GM19463 (cell line): ENCODE data around the gene C1orf167.

ENCODE experiments used
- ATAC-seq: cut with Tn5 transposase; IDR thresholded peaks from one replicate; pipeline ENCODE4 v1.9.1; 2021; ENCODE audit warnings: mild to moderate bottlenecking, moderate library complexity; ENCODE audit not compliant: unreplicated experiment

C1orf167 gene

DNA sequence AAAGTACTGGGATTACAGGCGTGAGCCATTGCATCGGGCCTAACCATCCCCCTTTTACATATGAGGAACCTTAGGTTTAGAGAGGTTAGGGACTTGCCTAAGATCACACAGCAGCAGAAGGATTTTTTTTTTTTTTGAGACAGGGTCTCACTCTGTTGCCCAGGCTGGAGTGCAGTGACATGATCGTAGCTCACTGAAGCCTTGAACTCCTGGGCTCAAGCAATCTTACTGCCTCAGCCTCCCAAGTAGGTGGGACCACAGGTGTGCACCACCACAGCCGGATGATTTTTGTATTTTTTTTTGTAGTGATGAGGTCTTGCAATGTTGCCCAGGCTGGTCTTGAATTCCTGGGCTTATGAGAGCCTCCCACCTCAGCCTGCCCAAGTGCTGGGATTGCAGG is 2.2 kb upstream of the C1orf167 start:
- no peak for ATAC-seq

DNA sequence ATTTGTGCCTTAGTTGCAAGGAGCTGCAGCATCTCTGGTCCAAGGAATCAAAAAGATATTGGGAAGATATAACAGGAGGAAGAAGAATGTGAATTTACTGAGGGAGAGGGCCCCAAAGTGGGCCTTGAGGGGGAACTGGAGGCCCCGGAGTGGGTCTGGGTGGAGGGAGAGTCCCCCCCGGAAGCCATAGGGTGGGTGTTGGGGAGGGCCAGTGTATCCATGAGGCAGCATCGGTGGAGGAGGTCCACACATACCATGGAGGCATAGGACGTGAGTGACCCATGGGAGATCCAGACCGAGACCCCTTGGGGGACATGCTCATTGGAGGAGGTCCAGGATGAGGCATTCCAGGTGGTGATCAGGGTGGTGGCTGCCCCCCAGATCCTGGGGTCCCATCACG is 708 bp upstream of the C1orf167 start:
- no peak for ATAC-seq

DNA sequence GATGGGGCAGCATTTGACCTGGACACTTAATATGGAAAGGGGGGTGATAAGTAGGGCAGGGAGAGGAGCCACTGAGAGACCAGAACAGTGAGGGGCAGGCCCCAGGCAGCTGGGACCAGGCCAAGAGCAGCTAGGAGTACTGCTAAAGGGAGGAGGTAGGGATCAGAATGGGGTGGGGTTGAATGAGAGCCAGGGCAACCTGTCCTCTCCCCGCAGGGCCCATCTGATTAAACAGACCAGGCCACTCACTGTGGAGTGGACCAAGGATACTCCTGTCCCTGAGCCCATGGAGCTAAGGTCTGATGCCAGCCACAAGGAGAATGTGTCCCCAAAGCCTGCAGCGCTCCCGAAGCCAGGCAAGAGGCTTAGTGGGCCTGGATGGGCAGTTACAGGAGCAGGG is 2.1 kb downstream of the C1orf167 start:
- ATAC-seq = no peak

DNA sequence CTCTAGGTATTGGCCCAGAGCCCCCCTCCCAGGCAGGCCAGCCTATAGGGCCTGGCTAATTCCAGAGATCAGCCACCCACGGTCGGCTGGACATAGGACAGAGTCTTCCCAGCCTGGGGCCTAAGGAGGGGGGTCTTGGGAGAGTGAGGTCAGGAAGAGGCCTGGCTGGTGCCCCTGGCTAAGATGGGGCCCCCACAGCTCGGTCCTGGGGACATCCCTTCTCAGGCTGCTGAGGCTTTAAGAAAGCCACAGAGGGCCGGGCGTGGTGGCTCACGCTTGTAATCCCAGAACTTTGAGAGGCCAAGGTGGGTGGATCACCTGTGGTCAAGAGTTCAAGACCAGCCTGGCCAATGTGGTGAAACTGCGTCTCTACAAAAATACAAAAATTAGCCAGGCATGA is 2.5 kb downstream of the C1orf167 start:
- no peak for ATAC-seq

DNA sequence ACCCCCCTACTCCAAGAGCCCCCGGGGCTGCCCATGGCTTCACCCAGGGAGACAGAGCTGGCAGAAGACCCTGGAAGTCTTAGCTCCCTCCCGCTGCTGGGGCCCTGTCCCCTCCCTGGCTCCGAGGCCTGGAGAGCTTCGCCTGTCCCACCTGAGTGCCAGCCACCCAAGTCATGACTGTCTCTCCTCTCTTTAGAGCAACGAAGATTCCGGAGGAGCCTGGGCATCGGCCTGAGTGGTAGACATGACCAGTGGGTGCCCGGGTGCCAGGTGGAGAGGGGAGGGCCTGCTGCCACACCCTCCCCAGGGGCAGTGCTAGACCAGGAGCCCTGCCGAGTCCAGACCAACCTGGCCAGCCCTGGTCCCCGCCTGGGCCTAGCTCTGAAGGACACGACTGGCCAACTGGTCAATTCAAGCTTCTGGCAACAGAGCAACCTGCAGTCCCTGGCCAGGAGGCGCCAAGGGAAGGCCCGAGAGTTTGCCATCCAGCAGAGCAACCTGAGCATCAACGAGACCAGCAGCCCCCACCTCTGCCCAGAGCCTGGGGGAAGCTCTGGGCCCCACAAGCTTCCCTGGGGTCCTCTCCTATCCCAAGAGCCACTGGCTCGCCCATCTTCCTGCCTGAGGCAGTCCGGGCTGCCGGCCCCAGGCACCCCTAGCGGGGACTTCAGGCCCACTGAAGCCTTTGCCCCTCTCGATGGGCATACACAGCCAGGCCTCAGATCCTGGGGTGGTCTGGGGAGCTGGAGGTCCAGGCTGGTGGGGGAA is 3.9 kb downstream of the C1orf167 start:
- no peak for ATAC-seq

DNA sequence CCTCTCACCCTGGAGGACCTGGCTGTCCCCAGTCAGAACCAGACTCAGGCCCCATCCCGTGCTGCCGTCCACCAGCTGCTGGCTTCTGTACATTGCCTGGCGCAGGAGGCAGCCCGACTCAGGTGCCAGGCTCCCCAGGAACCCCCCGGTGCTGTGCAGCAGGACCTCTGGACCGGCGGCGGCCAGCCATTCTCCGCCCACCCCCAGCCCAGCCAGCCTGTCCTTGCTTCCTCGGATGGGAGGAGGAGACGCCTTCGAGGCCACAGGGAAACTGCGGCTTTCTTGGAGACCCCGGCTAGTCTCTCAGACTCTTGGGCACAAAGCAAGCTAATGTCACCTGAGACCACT is 4.4 kb downstream of the C1orf167 start:
- ATAC-seq = no peak

DNA sequence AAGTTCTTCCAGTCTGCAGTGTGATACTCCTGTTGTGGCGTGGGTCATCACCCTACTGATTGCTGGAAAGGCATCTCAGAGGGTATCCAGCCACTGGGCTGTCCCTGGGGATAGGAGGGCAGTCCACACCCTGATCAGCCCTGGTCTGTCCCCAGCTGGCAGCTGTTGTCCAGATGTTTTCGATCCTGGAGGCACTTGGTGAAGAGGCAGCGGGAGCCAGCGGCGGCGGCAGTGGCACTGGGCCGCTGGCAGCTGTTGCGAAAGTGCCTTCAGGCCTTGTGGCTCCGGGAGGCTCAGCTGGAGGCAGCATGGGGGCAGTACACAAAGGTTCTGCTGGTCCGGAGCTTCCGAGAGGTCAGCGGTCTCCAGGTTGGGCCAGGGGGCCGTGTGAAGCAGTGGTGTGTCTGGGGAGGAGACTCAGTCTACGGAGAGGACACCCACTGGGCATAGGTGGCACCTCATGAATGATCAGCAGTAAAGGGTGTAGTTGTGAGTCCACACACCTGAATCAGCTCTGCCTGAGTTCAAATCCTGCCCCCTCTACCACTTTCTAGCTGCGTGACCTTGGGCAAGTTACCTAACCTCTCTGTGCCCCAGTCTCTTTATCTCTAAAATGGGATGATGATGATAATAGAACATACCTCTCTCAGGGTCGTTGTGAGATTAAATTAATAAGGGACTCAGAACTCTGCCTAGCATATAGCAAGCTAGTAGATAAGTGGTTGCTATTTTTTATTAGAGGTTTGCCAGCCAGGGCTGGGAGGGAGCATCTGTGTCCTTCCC is 6.1 kb downstream of the C1orf167 start:
- ATAC-seq = no peak

DNA sequence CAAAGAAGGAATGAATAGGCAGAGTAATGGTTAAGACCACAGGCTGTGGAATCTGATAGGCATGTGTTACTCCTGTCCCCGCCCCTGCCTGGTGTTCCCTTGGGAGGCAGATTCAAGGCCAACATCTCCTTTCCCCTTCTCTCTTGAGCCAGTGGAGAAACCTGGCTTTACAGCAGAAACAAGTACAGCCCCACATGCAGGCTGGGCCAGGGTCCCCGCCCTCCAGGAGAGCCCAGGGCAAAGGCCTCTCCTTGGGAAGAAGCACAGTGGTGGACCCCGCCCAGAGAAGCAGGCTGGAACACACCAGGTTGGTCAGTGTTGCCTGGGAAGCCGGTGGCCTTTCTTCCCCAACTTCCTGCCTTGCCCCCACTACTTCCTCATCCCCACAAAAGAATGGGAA is 6.8 kb downstream of the C1orf167 start:
- no peak for ATAC-seq

DNA sequence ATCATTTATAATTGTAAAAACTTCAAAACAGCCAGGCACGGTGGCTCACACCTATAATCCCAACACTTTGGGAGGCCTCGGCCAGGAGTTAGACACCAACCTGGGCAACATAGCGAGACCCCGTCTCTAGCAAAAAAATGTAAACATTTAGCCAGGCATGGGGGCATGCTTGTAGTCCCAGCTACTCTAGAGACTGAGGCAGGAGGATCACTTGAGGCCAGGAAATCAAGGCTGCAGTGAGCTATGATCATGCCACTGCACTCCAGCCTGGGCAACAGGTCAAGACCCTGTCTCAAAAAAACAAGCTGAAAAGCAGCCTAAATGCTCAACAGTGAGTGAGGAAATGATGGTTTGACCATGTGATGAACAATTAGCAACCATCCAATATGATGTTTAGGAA is 7.3 kb downstream of the C1orf167 start:
- ATAC-seq = no peak

DNA sequence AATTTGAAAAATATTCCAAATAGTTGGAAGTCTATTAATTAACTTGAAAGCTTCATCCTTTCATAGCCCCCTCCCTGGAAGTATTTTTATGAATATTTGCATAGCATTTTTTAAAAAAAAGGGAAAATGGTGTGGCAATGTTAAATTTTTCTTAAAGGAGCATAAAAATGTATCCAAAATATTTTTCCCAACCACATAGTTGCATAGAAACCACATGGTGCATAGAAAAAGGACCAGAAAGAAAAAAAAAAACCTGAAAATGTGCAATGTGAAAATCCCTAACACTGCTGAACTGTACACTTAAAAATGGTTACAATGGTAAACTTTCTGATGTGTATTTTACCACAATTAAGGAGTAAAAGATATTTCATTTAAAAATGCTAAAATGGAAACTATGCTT is 8.0 kb downstream of the C1orf167 start:
- ATAC-seq = no peak

DNA sequence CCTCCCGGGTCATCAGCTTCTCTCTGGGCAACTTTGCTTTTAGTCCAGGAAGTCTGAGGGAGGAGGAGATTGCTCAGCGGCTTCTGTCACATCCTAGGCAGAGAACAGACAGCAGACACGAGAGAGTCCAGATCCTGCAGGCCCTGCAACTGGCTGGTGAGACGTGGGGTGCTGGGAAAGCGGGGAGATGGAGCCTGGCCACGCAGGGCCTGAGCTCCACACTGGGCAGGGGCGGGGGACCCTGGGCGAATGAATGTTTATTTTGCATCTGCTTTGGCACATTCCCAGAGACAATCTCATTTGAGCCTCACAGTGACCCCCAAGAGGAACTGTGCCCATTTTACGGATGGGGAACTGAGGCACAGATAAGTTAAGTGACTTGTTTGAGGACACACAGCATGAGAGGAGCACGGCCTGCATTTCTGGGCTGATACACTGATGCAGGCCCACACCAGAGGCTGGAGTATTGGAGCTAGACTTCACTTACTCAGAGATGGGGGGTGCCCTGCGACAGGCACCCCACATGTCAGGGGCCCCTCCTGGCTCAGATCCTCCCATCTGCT is 9.6 kb downstream of the C1orf167 start:
- no peak for ATAC-seq

DNA sequence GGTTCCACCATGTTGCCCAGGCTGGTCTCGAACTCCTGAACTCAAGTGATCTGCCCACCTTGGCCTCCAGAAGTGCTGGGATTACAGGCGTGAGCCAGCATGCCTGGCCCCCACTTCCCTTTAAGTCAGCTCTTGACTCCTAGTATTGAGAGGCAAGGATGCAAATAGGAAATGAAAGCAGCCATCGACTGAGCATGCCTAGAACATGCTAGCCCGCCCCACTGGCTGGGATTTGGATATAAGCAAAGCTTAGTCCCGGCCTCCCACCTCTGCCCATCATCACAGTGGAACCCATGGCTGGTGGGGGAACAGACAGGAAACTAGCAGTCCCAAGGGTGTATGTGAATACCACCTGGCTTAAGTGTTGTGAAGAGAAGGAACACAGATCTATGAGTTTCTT is 10.5 kb downstream of the C1orf167 start:
- ATAC-seq = no peak

DNA sequence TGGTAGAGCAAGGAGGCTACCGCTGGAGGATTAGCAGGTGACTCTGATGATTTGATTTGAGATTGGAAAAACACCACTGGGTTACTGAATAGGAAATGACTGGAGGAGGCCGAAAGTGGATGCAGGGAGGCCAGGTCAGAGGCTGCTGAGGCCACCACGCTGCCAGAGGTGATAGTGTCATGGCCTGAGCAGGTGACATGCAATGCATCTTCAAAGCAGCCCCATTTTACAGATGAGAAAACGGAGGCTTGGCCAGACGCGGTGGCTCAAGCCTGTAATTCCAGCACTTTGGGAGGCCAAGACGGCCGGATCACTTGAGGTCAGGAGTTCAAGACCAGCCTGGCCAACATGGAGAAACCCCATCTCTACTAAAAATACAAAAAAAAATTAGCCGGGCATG is 12.8 kb downstream of the C1orf167 start:
- ATAC-seq = no peak

DNA sequence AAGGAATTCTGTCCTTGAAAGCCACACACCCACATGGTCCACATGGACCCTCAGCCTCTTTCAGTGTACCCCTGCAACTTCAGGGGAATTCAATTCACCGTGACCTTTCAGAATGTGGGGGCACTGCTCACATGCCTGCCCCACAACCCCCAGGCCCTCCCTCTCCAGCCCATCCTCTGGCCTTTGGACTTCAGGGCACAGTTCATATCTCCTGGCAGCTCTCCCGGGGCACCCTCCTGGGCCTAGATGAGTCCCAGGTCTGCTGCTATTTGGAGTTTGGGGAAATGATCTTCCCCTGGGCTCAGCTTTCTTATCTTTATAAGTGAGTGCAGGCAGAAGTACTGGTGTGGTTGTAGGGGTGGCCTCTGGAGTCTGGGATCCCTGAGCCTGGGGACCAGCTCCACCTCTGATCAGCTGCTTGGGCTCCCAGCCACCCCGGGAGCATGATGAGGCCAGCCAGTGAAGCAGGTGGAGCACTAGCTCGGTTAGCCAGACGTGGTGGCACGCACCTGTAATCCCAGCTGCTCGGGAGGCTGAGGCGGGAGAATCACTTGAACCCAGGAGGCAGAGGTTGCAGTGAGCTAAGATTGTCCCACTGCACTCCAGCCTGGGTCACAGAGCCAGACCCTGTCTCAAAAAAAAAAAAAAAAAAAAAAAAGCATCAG is 15.8 kb downstream of the C1orf167 start:
- ATAC-seq = no peak

DNA sequence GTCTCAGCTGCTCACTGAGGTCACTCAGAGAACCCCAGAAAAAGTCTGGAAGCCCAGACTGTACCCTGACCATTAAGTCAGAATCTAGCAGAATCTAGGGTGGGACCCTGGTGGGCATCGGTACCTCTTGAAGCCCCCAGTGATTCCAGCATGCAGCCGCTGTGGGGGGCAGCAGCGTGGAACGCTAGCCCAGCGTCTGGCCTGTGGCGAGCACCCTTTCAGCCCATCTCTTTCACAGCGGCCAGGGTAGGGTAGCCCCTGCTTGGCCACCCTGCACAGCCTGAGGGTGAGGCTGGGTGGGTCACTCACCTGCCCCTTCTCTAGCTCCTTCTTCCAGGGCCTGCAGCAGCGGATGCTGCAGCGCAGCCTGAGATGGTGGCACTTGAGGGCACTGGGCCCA is 16.3 kb downstream of the C1orf167 start:
- ATAC-seq = no peak

DNA sequence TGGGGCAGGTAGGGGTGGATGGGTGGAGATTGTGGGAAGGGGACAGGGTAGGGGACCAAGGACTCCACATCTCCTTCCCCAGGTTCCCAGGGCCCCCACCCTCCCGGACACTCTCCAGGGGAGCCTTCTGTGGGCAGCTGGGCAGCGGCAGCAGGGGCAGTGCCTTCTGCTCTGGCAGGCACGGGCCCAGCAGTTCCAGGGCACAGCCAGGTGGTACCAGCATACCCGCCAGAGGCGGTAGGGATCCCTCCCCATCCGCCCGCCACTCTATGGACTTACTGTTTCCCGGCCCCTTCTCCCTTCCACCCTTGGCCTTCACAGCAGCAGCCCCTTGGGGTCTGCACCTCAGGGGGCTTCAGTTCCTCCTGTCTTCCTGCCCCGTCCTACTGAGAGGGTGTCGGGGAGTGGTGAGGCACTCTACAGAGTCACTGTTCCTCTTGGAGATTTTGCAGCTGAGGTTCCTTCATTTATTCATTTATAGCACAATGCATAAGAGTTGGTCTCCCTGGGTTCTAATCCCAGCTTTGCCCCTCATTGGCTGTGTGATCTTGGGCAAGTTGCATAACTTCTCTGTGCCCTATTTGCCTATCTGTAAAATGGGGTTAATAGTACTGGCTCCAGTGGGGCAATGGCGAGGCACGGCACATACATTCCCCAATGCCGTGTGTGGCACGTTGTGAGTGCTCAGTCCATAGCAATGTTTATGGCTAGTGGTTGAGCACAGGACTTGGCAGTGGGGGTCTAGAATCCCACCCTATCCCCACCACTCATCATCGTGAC is 17.0 kb downstream of the C1orf167 start:
- ATAC-seq = no peak

DNA sequence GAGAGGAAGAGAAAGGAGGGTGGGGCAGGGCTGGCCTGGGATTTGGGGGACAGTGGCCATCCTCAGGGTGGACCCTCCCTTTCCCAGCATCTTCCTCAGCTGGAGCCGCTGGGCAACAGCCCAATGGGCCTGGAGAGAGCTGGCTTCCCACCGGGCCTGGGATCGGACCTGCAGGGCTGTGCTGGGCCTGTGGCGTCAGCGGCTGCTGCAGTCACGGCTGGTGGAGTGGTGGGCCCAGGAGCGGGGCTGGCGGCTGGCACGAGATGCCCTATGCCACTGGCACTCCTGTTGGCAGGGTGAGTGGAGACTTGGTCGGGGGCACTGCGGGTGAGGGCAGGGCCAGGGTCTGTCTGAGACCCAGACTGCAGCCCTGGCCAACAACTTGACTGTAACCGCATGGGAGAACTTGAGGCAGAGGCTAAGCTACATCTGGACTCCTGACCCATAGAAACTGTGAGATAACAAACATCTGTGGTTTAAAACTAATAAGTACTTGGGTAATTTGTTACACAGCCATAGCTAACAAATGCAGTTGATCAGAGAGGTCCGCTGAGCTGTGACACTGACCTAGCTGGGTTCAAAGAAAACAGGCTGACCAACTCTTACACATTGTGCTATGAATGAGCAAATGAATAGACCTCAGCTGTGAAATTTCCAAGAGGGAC is 17.9 kb downstream of the C1orf167 start:
- no peak for ATAC-seq

DNA sequence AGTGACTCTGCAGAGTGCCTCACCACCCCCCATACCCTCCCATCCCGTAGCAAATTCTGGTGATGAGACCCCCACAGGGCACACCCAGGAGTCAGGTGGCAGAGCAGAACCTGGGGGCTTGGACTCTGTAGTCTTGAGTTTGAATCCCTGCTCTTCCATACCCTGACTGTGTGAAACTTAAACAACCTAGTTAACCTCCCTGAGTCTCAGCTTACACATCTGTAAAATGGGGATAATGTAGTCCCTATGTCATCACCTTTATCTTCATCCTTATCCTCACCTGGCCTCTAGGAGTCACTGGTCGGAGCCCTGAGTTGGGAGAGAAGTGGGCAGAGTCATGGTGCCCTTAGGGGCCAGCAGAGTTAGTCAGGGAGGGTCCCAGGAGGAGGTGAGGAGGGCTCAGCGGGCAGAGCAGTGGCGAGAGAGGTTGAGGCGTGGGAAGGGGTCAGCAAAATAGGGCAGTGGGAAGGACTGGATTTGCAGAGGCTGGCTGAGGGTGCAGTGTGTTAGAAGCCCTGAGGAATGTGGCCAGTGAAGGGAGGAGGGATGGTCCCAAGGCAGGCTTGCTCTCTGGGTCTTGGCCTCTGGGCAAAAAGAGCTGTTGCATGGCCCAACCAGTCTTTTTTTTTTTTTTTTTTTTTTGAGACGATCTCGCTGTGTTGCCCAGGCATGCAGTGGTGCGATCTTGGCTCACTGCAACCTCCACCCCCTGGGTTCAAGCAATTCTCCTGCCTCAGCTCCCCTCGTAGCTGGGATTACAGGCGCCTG is 18.6 kb downstream of the C1orf167 start:
- ATAC-seq = no peak

DNA sequence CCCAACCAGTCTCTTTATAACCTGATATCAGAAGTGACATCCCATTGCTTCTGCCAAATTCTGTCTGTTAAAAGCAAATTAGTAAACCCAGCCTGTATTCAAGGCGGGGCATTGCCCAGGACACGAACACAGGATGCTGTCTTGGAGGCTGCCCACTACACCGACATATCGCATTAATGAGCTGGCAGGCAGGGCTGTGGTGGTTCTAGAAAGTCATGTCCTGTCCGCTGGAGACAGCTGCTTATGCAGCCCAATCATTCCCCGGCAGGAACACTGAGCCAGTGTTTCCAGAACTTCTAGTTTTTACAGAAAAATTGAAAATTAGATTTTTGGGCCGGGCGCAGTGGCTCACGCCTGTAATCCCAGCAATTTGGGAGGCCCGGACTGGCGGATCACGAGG is 19.3 kb downstream of the C1orf167 start:
- no peak for ATAC-seq
